PC-3 (cell line): ENCODE measurements around the gene LZTFL1. TPM values are rescaled to one million over a fixed set of nuclear protein-coding genes. Genes with fewer than 3 reads are reported as not detected.

Experiments
- ATAC-seq: fragments of 200-7000 bp; cut with Tn5 transposase; 2 replicates; pipeline ENCODE4 v1.9.1; 2020; ENCODE audit warnings: mild to moderate bottlenecking, moderate library complexity
- Bru-seq: library from RNA; stranded (reverse); fragments of 400-500 nt; gene quantifications from one replicate; lab custom pipeline; 2021; lab: Mats Ljungman, UMichigan
- BruChase-seq, 2 experiments: library from RNA; stranded (reverse); fragments of 400-500 nt; gene quantifications; one replicate each; lab custom pipeline; 2021; lab: Mats Ljungman, UMichigan
- BruUV-seq: library from RNA; stranded (reverse); fragments of 400-500 nt; replicated peaks from 2 replicates; lab custom pipeline; 2021; lab: Mats Ljungman, UMichigan
- CTCF ChIA-PET: fragments of 300-600 bp; sonication (Branson Sonifier 250); formaldehyde crosslinking; loops from one replicate; lab custom pipeline; 2022; ENCODE audit warnings: antibody characterized with exemption; lab: Charles Lee
- POLR2A ChIA-PET: fragments of 300-600 bp; sonication (Branson Sonifier 250); formaldehyde crosslinking; loops from one replicate; lab custom pipeline; 2022; ENCODE audit warnings: antibody characterized with exemption; ENCODE audit not compliant: unreplicated experiment; lab: Charles Lee
- DNase-seq: peaks from one replicate; pipeline ENCODE4 v3.0.0-alpha.2; 2015
- H2AFZ ChIP-seq: fragments of 300-600 bp; sonication (generic); 2 replicates; pipeline ENCODE4 v1.6.0; 2016; ENCODE audit warnings: antibody characterized with exemption, low read length
- H3F3A ChIP-seq: fragments of 300-600 bp; sonication (generic); one replicate; pipeline ENCODE4 v1.6.0; 2017; ENCODE audit warnings: antibody characterized with exemption, low read length, control low read depth, mild to moderate bottlenecking; ENCODE audit not compliant: unreplicated experiment
- H3K27ac ChIP-seq: fragments of 300-600 bp; sonication (generic); 2 replicates; pipeline ENCODE4 v1.5.1; 2016; ENCODE audit warnings: mild to moderate bottlenecking, low read length
- H3K27me3 ChIP-seq: fragments of 300-600 bp; sonication (generic); 2 replicates; pipeline ENCODE4 v1.6.1; 2016; ENCODE audit warnings: low read length, mixed read lengths
- H3K36me3 ChIP-seq: fragments of 300-600 bp; sonication (generic); 2 replicates; pipeline ENCODE4 v1.6.1; 2016; ENCODE audit warnings: low read depth, mixed run types, low read length, mixed read lengths
- H3K4me1 ChIP-seq: fragments of 300-600 bp; sonication (generic); 2 replicates; pipeline ENCODE4 v1.5.1; 2016; ENCODE audit warnings: low read length; ENCODE audit not compliant: insufficient read depth
- H3K4me2 ChIP-seq: fragments of 300-600 bp; sonication (generic); 2 replicates; pipeline ENCODE4 v1.6.0; 2016; ENCODE audit warnings: low read length
- H3K4me3 ChIP-seq: fragments of 300-600 bp; sonication (generic); 2 replicates; pipeline ENCODE4 v1.5.1; 2016; ENCODE audit warnings: mild to moderate bottlenecking, low read length, mixed read lengths
- H3K79me2 ChIP-seq: fragments of 300-600 bp; sonication (generic); 2 replicates; pipeline ENCODE4 v1.6.1; 2017; ENCODE audit warnings: low read length, mixed read lengths
- H3K9ac ChIP-seq: fragments of 300-600 bp; sonication (generic); 2 replicates; pipeline ENCODE4 v1.6.0; 2016; ENCODE audit warnings: mild to moderate bottlenecking, low read length
- H3K9me2 ChIP-seq: fragments of 300-600 bp; sonication (generic); replicated peaks from 2 replicates; pipeline ENCODE4 v1.6.1; 2016; ENCODE audit warnings: mixed run types, low read length, mixed read lengths
- H3K9me3 ChIP-seq: fragments of 300-600 bp; sonication (generic); 2 replicates; pipeline ENCODE4 v1.6.1; 2016; ENCODE audit warnings: low read length, mixed read lengths
- H4K20me1 ChIP-seq: fragments of 300-600 bp; sonication (generic); 2 replicates; pipeline ENCODE4 v1.6.1; 2016; ENCODE audit warnings: low read length, mixed read lengths
- CTCF ChIP-seq: fragments of 300-600 bp; sonication (generic); conservative IDR thresholded peaks from 2 replicates; pipeline ENCODE4 v1.5.1; 2017; ENCODE audit warnings: antibody characterized with exemption, low read depth, mild to moderate bottlenecking, low read length
- EZH2 ChIP-seq: fragments of 300-600 bp; sonication (generic); IDR thresholded peaks from one replicate; pipeline ENCODE4 v1.6.1; 2017; ENCODE audit warnings: antibody characterized with exemption, mild to moderate bottlenecking, low read length; ENCODE audit not compliant: unreplicated experiment
- EZH2phosphoT487 ChIP-seq: fragments of 300-600 bp; sonication (generic); IDR thresholded peaks from 2 replicates; pipeline ENCODE4 v1.6.1; 2018; ENCODE audit warnings: mild to moderate bottlenecking, antibody characterized with exemption, low read length, borderline replicate concordance
- intact Hi-C: fragments of 100-400 bp; cut with micrococcal nuclease; formaldehyde crosslinking; loops from 2 replicates; pipeline ENCODE4 v1.9.0; 2023
- long read RNA-seq: library from polyadenylated mRNA; unstranded; transcript quantifications from one replicate; pipeline ENCODE4 v2.0.0, GENCODE V29; 2021; ENCODE audit not compliant: unreplicated experiment
- total RNA-seq: library from RNA; depleted of rRNA; stranded (reverse); fragments of >200 nt; gene quantifications from 2 replicates; pipeline ENCODE4 v1.2.3, GENCODE V29; 2014; rRNA removed

LZTFL1 gene
- total RNA-seq = 8.3 and 14.2 TPM in 2 replicates
- Bru-seq, nascent RNA = percentile 48 among the genes with signal in this experiment
- BruChase-seq, experiment 1, labeled RNA remaining after a 6-hour chase = percentile 47 among the genes with signal in this experiment
- BruChase-seq, experiment 2, labeled RNA remaining after a 2-hour chase = percentile 59 among the genes with signal in this experiment
- long read RNA-seq, full-length matches to known transcripts = 25 of 44 reads
- long read RNA-seq, partial matches to known transcripts = 16 of 44 reads
- long read RNA-seq, other reads (novel, unspliced or antisense) = 3 of 44 reads

GRCh38 chr3:45841757-45842491 lies at the start of gene LZTFL1:
TSS of gene LZTFL1 (minus strand) at chr3:45842119. CDS start at chr3:45841991, 128 bp downstream.
- Histone ChIP-seq H3K79me2 (no peaks in the 10 kb centered on the region), H3F3A (no peaks in the 10 kb centered on the region), H3K36me3 (no peaks in the 10 kb centered on the region), H3K9me3 (no peaks in the 10 kb centered on the region), H2AFZ (peak within 1 kb of the TSS; percentile 99), H3K4me3 (peak within 1 kb of the TSS; percentile 97), H3K27me3 (peaks cover 3% of the 10 kb centered on the region; the same call in 1 of the 2 replicates), H3K27ac (peak within 1 kb of the TSS; percentile 39), H3K4me2 (peak within 1 kb of the TSS; percentile 98), H4K20me1 (no peaks in the 10 kb centered on the region), H3K9ac (peak within 1 kb of the TSS; percentile 84), H3K9me2 (no peaks in the 10 kb centered on the region), H3K4me1 (peaks cover 25% of the 10 kb centered on the region)
- TF ChIP-seq EZH2phosphoT487 (no peak), EZH2 (no peak), CTCF (no peak)
- intact Hi-C loops = loop anchor here (1.0 to 5.0 kb wide), 4 partner anchors 23 to 235 kb away; no protein-coding TSS in a partner anchor
- DNase-seq (peak; percentile 98), ATAC-seq (peak; percentile 82)
- POLR2A ChIA-PET = interaction anchor here (0.6 to 0.7 kb wide), 4 partner anchors 17 to 41 kb away, joined by 3 to 8 read pairs (median 6); no protein-coding TSS in a partner anchor
- CTCF ChIA-PET = interaction anchor here (0.6 to 1.7 kb wide), 4 partner anchors 9 to 26 kb away, joined by 3 to 8 read pairs (median 4); no protein-coding TSS in a partner anchor
- no TSS peak for BruUV-seq

GRCh38 chr3:45890405-45890804 lies 48.5 kb upstream of the LZTFL1 start:
- Histone ChIP-seq H3K9me2 (no peaks in the 10 kb centered on the region), H3K9ac (no peak overlapping the region), H3K36me3 (no peaks in the 10 kb centered on the region), H3K4me3 (no peak overlapping the region), H3K4me1 (peaks cover 28% of the 10 kb centered on the region), H2AFZ (no peak overlapping the region), H3K4me2 (no peak overlapping the region), H3K79me2 (no peaks in the 10 kb centered on the region), H4K20me1 (no peaks in the 10 kb centered on the region), H3K9me3 (no peaks in the 10 kb centered on the region), H3K27ac (no peak overlapping the region), H3F3A (no peaks in the 10 kb centered on the region), H3K27me3 (no peaks in the 10 kb centered on the region)
- peak; percentile 17; the same call in 1 of the 2 replicates for ATAC-seq
- ChIA-PET CTCF (interaction anchor here (0.7 kb wide), 1 partner anchor 9 kb away, joined by 4 read pairs; no protein-coding TSS in a partner anchor), POLR2A (no interaction called here)
- TF ChIP-seq EZH2 (no peak), CTCF (no peak), EZH2phosphoT487 (no peak)
- intact Hi-C loops = no loop called here
- peak; percentile 44 for DNase-seq
- no TSS peak for BruUV-seq
